GM23338 (cell line): Measurements from ENCODE around the gene STYK1. TPM values are rescaled to one million over a fixed set of nuclear protein-coding genes. Genes with fewer than 3 reads are reported as not detected.

Experiments
- ATAC-seq: fragments of 200-7000 bp; cut with Tn5 transposase; 3 replicates; pipeline ENCODE4 v1.9.1; 2020
- DNase-seq: peaks from one replicate; pipeline ENCODE4 v3.0.0-alpha.2; 2015; ENCODE audit warnings: low spot score
- H2AFZ ChIP-seq: fragments of 200-600 bp; sonication (generic); 2 replicates; pipeline ENCODE4 v1.8.0; 2016; ENCODE audit warnings: antibody characterized with exemption, mild to moderate bottlenecking, moderate library complexity
- H3F3A ChIP-seq: fragments of 200-600 bp; sonication (generic); replicated peaks from 2 replicates; pipeline ENCODE4 v1.8.0; 2017; ENCODE audit warnings: antibody characterized with exemption, mixed run types, low read depth
- H3K27ac ChIP-seq: fragments of 200-600 bp; sonication (generic); 2 replicates; pipeline ENCODE4 v1.6.1; 2016; ENCODE audit warnings: low read depth
- H3K27me3 ChIP-seq: fragments of 200-600 bp; sonication (generic); 2 replicates; pipeline ENCODE4 v1.8.0; 2016; ENCODE audit warnings: mild to moderate bottlenecking, mixed run types, moderate library complexity; ENCODE audit not compliant: insufficient read depth
- H3K36me3 ChIP-seq: fragments of 200-600 bp; sonication (generic); 2 replicates; pipeline ENCODE4 v1.8.0; 2016; ENCODE audit warnings: mild to moderate bottlenecking; ENCODE audit not compliant: insufficient read depth
- H3K4me1 ChIP-seq: fragments of 200-600 bp; sonication (generic); 2 replicates; pipeline ENCODE4 v1.8.0; 2016; ENCODE audit warnings: mild to moderate bottlenecking, moderate library complexity; ENCODE audit not compliant: insufficient read depth
- H3K4me2 ChIP-seq: fragments of 200-600 bp; sonication (generic); 2 replicates; pipeline ENCODE4 v1.7.1; 2017; ENCODE audit warnings: mixed run types
- H3K4me3 ChIP-seq: fragments of 200-600 bp; sonication (generic); 2 replicates; pipeline ENCODE4 v1.6.1; 2016; ENCODE audit warnings: mixed run types
- H3K79me2 ChIP-seq: fragments of 200-600 bp; sonication (generic); replicated peaks from 2 replicates; pipeline ENCODE4 v1.8.0; 2017; ENCODE audit warnings: mild to moderate bottlenecking; ENCODE audit not compliant: insufficient read depth
- H3K9me2 ChIP-seq: fragments of 200-600 bp; sonication (generic); 2 replicates; pipeline ENCODE4 v1.8.0; 2017; ENCODE audit not compliant: insufficient read depth
- H4K20me1 ChIP-seq: fragments of 200-600 bp; sonication (generic); replicated peaks from 2 replicates; pipeline ENCODE4 v1.8.0; 2017; ENCODE audit warnings: mild to moderate bottlenecking; ENCODE audit not compliant: insufficient read depth
- H3K27ac Mint-ChIP-seq: 2 replicates; pipeline ENCODE4 v1.8.0; 2020; ENCODE audit warnings: inconsistent platforms, mild to moderate bottlenecking, moderate library complexity, mixed read lengths
- H3K27me3 Mint-ChIP-seq: 3 replicates; pipeline ENCODE4 v1.8.0; 2022; ENCODE audit warnings: low read depth, mild to moderate bottlenecking, moderate library complexity, mixed read lengths, inconsistent platforms; ENCODE audit not compliant: insufficient read depth, poor library complexity
- H3K36me3 Mint-ChIP-seq: 3 replicates; pipeline ENCODE4 v1.8.0; 2021; ENCODE audit warnings: low read depth, mild to moderate bottlenecking, inconsistent platforms, moderate library complexity, mixed read lengths
- H3K4me1 Mint-ChIP-seq: 3 replicates; pipeline ENCODE4 v1.8.0; 2020; ENCODE audit warnings: mild to moderate bottlenecking, inconsistent platforms, mixed read lengths
- H3K4me3 Mint-ChIP-seq: 3 replicates; pipeline ENCODE4 v1.8.0; 2021; ENCODE audit warnings: moderate library complexity, mild to moderate bottlenecking, inconsistent platforms, mixed read lengths
- H3K9me3 Mint-ChIP-seq: 3 replicates; pipeline ENCODE4 v1.8.0; 2020; ENCODE audit warnings: moderate library complexity, mild to moderate bottlenecking, inconsistent platforms, mixed read lengths
- CREB1 ChIP-seq: fragments of 250-450 bp; sonication (Bioruptor Pico); IDR thresholded peaks from 2 replicates; pipeline ENCODE4 v1.5.0; 2020; ENCODE audit warnings: low read depth, mild to moderate bottlenecking, moderate library complexity
- ETS1 ChIP-seq: IDR thresholded peaks from 2 replicates; pipeline ENCODE4 v1.6.1; 2016; ENCODE audit warnings: antibody characterized with exemption
- EZH2 ChIP-seq: fragments of 200-600 bp; sonication (generic); IDR thresholded peaks from one replicate; pipeline ENCODE4 v1.8.0; 2017; ENCODE audit warnings: antibody characterized with exemption, mild to moderate bottlenecking, low read depth; ENCODE audit not compliant: unreplicated experiment
- EZH2phosphoT487 ChIP-seq: fragments of 200-600 bp; sonication (generic); IDR thresholded peaks from one replicate; pipeline ENCODE4 v1.8.1; 2018; ENCODE audit warnings: antibody characterized with exemption; ENCODE audit not compliant: unreplicated experiment
- JUNB ChIP-seq: IDR thresholded peaks from one replicate; pipeline ENCODE4 v1.6.1; 2016; ENCODE audit warnings: antibody characterized with exemption; ENCODE audit not compliant: unreplicated experiment
- NANOG ChIP-seq: IDR thresholded peaks from 2 replicates; pipeline ENCODE4 v1.6.1; 2016; ENCODE audit warnings: antibody characterized with exemption, borderline replicate concordance
- POLR2AphosphoS5 ChIP-seq: IDR thresholded peaks from 2 replicates; pipeline ENCODE4 v1.6.1; 2016; ENCODE audit warnings: antibody characterized with exemption, low read depth
- REST ChIP-seq: IDR thresholded peaks from one replicate; pipeline ENCODE4 v1.6.1; 2018; ENCODE audit warnings: antibody characterized with exemption; ENCODE audit not compliant: unreplicated experiment
- STAT1 ChIP-seq: IDR thresholded peaks from one replicate; pipeline ENCODE4 v1.6.1; 2016; ENCODE audit warnings: antibody characterized with exemption; ENCODE audit not compliant: unreplicated experiment
- ZNF114 ChIP-seq: fragments of 250-450 bp; sonication (Bioruptor Pico); IDR thresholded peaks from 2 replicates; pipeline ENCODE4 v1.5.0; 2020; ENCODE audit warnings: mild to moderate bottlenecking, moderate library complexity
- ZNF331 ChIP-seq: fragments of 250-450 bp; sonication (Bioruptor Pico); IDR thresholded peaks from 2 replicates; pipeline ENCODE4 v1.5.0; 2020; ENCODE audit warnings: low read depth, mild to moderate bottlenecking, moderate library complexity
- ZNF462 ChIP-seq: fragments of 250-450 bp; sonication (Bioruptor Pico); IDR thresholded peaks from 2 replicates; pipeline ENCODE4 v1.5.0; 2020; ENCODE audit warnings: mild to moderate bottlenecking, moderate library complexity
- polyA plus RNA-seq: library from polyadenylated mRNA; unstranded; fragments of >200 nt; fragmentation: Nextera tagmentation; extraction: Ambion mirVana; gene quantifications from 2 replicates; pipeline ENCODE4 v1.2.1, GENCODE V29; 2016
- total RNA-seq: library from RNA; depleted of rRNA; stranded (reverse); fragments of >200 nt; shearing (Covaris generic); gene quantifications from 2 replicates; pipeline ENCODE4 v1.2.3, GENCODE V29; 2014

The STYK1 gene
- total and polyA plus RNA-seq, 2 experiments from 2014 or later = 1.2 to 1.8 TPM

- no peaks in the 10 kb centered on the region for H3K4me1 Mint-ChIP-seq
- no peaks in the 10 kb centered on the region for H4K20me1 ChIP-seq
- no peak overlapping the region for H3K4me3 Mint-ChIP-seq
- no peaks in the 10 kb centered on the region for H3K36me3 Mint-ChIP-seq
- no peaks in the 10 kb centered on the region; the same call in 2 of the 3 replicates for H3K9me3 Mint-ChIP-seq
- no peaks in the 10 kb centered on the region for H3K27me3 Mint-ChIP-seq
- DNase-seq = no peak
- H3K4me3 ChIP-seq = no peak overlapping the region
- H3K27ac ChIP-seq = no peak overlapping the region
- no peak for ATAC-seq
- H3K27me3 ChIP-seq = no peaks in the 10 kb centered on the region
- no peaks in the 10 kb centered on the region for H3K4me1 ChIP-seq
- H3K9me2 ChIP-seq = no peaks in the 10 kb centered on the region
- no peaks in the 10 kb centered on the region for H3F3A ChIP-seq
- H3K27ac Mint-ChIP-seq = no peak overlapping the region
- H3K36me3 ChIP-seq = 0 out of 2 replicates have a peak, but pooled peaks cover under 1% of the 10 kb centered on the region
- no peaks in the 10 kb centered on the region for H3K79me2 ChIP-seq
- no peak for TF ChIP-seq NANOG
- TF ChIP-seq EZH2 = no peak
- no peak overlapping the region for H3K4me2 ChIP-seq
- H2AFZ ChIP-seq = no peak overlapping the region
Observed at GRCh38 chr12:10664499-10664898, 9.4 kb downstream of the STYK1 start.

- Histone ChIP-seq H3K4me3 (no peak overlapping the region), H3K9me2 (no peaks in the 10 kb centered on the region), H3K27ac (no peak overlapping the region), H3K27me3 (no peaks in the 10 kb centered on the region), H3K36me3 (0 out of 2 replicates have a peak, but pooled peaks cover 3% of the 10 kb centered on the region), H3F3A (no peaks in the 10 kb centered on the region), H2AFZ (no peak overlapping the region), H4K20me1 (no peaks in the 10 kb centered on the region), H3K4me1 (no peaks in the 10 kb centered on the region), H3K79me2 (no peaks in the 10 kb centered on the region), H3K4me2 (no peak overlapping the region)
- no peak for ATAC-seq
- Mint-ChIP-seq H3K4me3 (no peak overlapping the region), H3K36me3 (no peaks in the 10 kb centered on the region), H3K9me3 (peaks cover under 1% of the 10 kb centered on the region; the same call in 2 of the 3 replicates), H3K4me1 (no peaks in the 10 kb centered on the region), H3K27me3 (no peaks in the 10 kb centered on the region), H3K27ac (no peak overlapping the region)
- no peak for DNase-seq
- no peak for TF ChIP-seq JUNB
- TF ChIP-seq ZNF114 (CRISPR knock-in tag) = no peak
- TF ChIP-seq NANOG = no peak
- TF ChIP-seq ETS1 = no peak
- TF ChIP-seq REST = no peak
- TF ChIP-seq EZH2phosphoT487 = no peak
- no peak for TF ChIP-seq POLR2AphosphoS5
- no peak for TF ChIP-seq STAT1
- TF ChIP-seq EZH2 = no peak
- no peak for TF ChIP-seq CREB1 (CRISPR knock-in tag)
- TF ChIP-seq ZNF462 (CRISPR knock-in tag) = no peak
- TF ChIP-seq ZNF331 (CRISPR knock-in tag) = no peak
Observed at GRCh38 chr12:10663869-10664268, 10.0 kb downstream of the STYK1 start.
